ENCODE data around the gene SEMA4F. TPM values are rescaled to one million over a fixed set of nuclear protein-coding genes. Genes with fewer than 3 reads are reported as not detected.

Gene SEMA4F
- 8.7 to 13.8 TPM (median 11.1 TPM) in 5 replicates for total RNA-seq (2022; extraction: Qiagen RNA extraction)

GRCh38 chr2:74653985-74654882 lies at the start of gene SEMA4F:
TSS of gene SEMA4F (plus strand) at chr2:74654247. CDS start at chr2:74654377, 130 bp downstream.

GRCh38 chr2:74648009-74648443 lies 6.0 kb upstream of the SEMA4F start, which contains the start of gene M1AP:
TSS of gene M1AP (minus strand) at chr2:74648330. CDS start at chr2:74640275, 8,055 bp downstream.

Other genes with a start within 250 kb of the SEMA4F start
- 2.5 to 4.0 TPM (median 3.3 TPM) in 5 replicates for gene C2orf81, start 232.6 kb upstream of the SEMA4F start, total RNA-seq (2022; extraction: Qiagen RNA extraction)
- 71.7 to 93.6 TPM (median 91.4 TPM) in 5 replicates for gene WDR54, start 232.5 kb upstream of the SEMA4F start, total RNA-seq (2022; extraction: Qiagen RNA extraction)
- 19.7 to 29.6 TPM (median 26.0 TPM) in 5 replicates for gene RTKN, start 212.3 kb upstream of the SEMA4F start, total RNA-seq (2022; extraction: Qiagen RNA extraction)
- 53.3 to 59.3 TPM (median 55.7 TPM) in 5 replicates for gene INO80B, start 199.2 kb upstream of the SEMA4F start, total RNA-seq (2022; extraction: Qiagen RNA extraction)
- gene WBP1, start 195.8 kb upstream of the SEMA4F start, total RNA-seq (2022; extraction: Qiagen RNA extraction), result 46.5 to 91.2 TPM (median 87.8 TPM) in 5 replicates
- gene MOGS, start 188.9 kb upstream of the SEMA4F start, total RNA-seq (2022; extraction: Qiagen RNA extraction), result 38.2 to 57.7 TPM (median 53.4 TPM) in 5 replicates
- gene MRPL53, start 181.6 kb upstream of the SEMA4F start, total RNA-seq (2022; extraction: Qiagen RNA extraction), result 94.6 to 158 TPM (median 138 TPM) in 5 replicates
- gene CCDC142, start 171.2 kb upstream of the SEMA4F start, total RNA-seq (2022; extraction: Qiagen RNA extraction), result 10.8 to 16.9 TPM (median 15.4 TPM) in 5 replicates
- gene TTC31, start 171.2 kb upstream of the SEMA4F start, total RNA-seq (2022; extraction: Qiagen RNA extraction), result 15.5 to 20.4 TPM (median 17.6 TPM) in 5 replicates
- gene LBX2, start 154.6 kb upstream of the SEMA4F start, total RNA-seq (2022; extraction: Qiagen RNA extraction), result 2.5 to 4.4 TPM (median 4.2 TPM) in 5 replicates
- 31.7 to 39.8 TPM (median 34.6 TPM) in 5 replicates for gene PCGF1, start 146.6 kb upstream of the SEMA4F start, total RNA-seq (2022; extraction: Qiagen RNA extraction)
- gene TLX2, start 139.8 kb upstream of the SEMA4F start, total RNA-seq (2022; extraction: Qiagen RNA extraction), result 0.16 to 0.44 TPM (median 0.27 TPM) in 5 replicates
- 0.06 to 0.16 TPM (median 0.12 TPM) in 5 replicates for gene DQX1, start 128.0 kb upstream of the SEMA4F start, total RNA-seq (2022; extraction: Qiagen RNA extraction)
- 187 to 255 TPM (median 247 TPM) in 5 replicates for gene AUP1, start 124.5 kb upstream of the SEMA4F start, total RNA-seq (2022; extraction: Qiagen RNA extraction)
- 34.7 to 45.7 TPM (median 41.8 TPM) in 5 replicates for gene HTRA2, start 124.3 kb upstream of the SEMA4F start, total RNA-seq (2022; extraction: Qiagen RNA extraction)
- 0.22 to 0.37 TPM (median 0.33 TPM) in 5 replicates for gene LOXL3, start 100.3 kb upstream of the SEMA4F start, total RNA-seq (2022; extraction: Qiagen RNA extraction)
- gene DOK1, start 99.5 kb upstream of the SEMA4F start, total RNA-seq (2022; extraction: Qiagen RNA extraction), result 3.4 to 5.4 TPM (median 4.5 TPM) in 5 replicates
- gene M1AP, start 5.9 kb upstream of the SEMA4F start, total RNA-seq (2022; extraction: Qiagen RNA extraction), result not detected in 5 replicates
- gene HK2, start 179.9 kb downstream of the SEMA4F start, total RNA-seq (2022; extraction: Qiagen RNA extraction), result 0.90 to 1.1 TPM (median 0.98 TPM) in 5 replicates

Measured in A549 treated with CORT108297 at 1 μM for 4 hours (cell line).